GM12892 (cell line): Measurements from ENCODE around the gene ATXN1.

ENCODE experiments used
- DNase-seq: peaks from one replicate; pipeline ENCODE4 v3.0.0; 2011; ENCODE audit not compliant: insufficient read length
- FAIRE-seq: peaks from 2 replicates; lab custom pipeline; 2011; peaks lifted over from hg19 to GRCh38; lab: Jason Lieb, UNC
- POLR2A ChIP-seq: IDR thresholded peaks from 2 replicates; pipeline ENCODE4 v1.6.1; 2011; ENCODE audit warnings: low read depth, low read length, control low read depth
- POLR2AphosphoS5 ChIP-seq: IDR thresholded peaks from 2 replicates; pipeline ENCODE4 v1.6.1; 2011; ENCODE audit warnings: low read depth, low read length, control low read depth
- TAF1 ChIP-seq: IDR thresholded peaks from 2 replicates; pipeline ENCODE4 v1.6.1; 2011; ENCODE audit warnings: low read depth, mild to moderate bottlenecking, control low read depth, low read length, borderline replicate concordance

Gene ATXN1

DNA sequence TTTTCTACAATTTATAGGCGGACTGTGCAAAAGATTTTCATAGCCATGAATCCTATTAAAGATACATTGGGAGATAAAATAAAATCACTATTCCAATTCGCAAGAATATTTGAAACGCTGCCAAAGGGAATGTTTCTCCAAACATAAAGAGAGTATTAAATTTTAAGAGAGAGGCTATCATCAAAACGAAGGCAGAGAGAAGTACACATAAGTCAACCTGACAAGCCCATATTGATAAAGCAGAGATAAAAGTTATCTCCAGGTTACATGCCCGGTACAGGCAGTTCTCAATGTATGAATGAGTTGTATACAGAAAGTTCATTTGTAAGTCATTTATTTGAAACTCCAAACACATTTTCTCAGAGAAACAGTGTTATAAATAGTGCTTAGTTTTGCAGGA, 193.1 kb downstream of the ATXN1 start:
- no peak for DNase-seq
- TF ChIP-seq POLR2AphosphoS5 (no peak), TAF1 (no peak), POLR2A (no peak)
- FAIRE-seq, result no peak

GRCh38 chr6:16567071-16567470, 194.2 kb downstream of the ATXN1 start:
- no peak for FAIRE-seq
- no peak for TF ChIP-seq TAF1
- no peak for TF ChIP-seq POLR2A
- TF ChIP-seq POLR2AphosphoS5, result no peak
- DNase-seq, result no peak

GRCh38 chr6:16564436-16564835, 196.8 kb downstream of the ATXN1 start:
- TF ChIP-seq TAF1, result no peak
- TF ChIP-seq POLR2AphosphoS5, result no peak
- TF ChIP-seq POLR2A, result no peak
- DNase-seq (no peak), FAIRE-seq (no peak)

DNA sequence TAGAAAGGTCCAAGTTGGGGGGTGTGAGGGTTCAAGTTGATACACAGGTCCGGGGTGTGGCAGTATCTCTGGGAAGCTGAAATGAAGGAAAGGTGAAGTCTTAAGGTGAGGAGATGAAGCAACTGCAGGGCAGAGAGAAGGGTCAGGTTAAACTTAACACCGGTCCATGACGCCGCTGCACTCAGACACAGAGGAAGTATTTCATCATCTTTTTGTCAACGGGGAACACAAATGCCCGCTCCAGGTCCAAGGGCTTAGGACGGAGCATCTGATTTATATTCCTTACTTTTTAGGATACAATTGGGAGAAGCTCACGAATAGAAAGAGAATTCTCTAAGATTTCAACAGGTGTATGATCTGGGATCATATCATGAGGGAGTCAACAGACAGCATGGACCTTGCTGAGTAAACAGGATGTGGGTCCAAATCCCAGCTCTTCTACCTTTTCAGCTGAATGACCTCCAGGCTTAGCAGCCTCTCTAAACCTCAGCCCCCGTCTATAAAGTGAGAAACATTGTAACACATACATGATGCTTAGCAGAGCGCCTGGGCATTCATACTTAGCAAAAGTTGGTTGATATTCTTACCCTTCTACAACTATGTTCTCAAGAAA, 197.5 kb downstream of the ATXN1 start:
- FAIRE-seq (no peak), DNase-seq (no peak)
- TF ChIP-seq TAF1 (no peak), POLR2AphosphoS5 (no peak), POLR2A (no peak)

DNA sequence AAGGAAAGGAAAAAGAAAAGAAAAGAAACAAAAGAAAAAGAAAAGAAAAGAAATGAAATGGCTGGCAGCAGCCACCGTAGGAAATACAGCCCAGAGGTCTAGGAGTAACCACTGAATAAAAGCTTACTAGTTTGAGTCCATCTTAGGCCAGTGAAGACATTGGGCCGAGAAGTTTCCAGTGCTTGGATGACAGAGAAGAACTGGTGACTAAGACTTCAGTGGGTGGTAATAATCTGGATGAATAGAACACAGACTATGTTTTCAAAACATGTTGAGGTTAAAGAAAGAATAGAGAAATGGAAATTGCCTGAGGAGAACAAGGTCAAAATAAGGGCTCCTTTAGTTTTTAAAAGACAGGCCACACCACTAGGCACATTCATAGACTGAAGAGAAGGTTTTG, 198.8 kb downstream of the ATXN1 start:
- FAIRE-seq, result no peak
- TF ChIP-seq POLR2A (no peak), POLR2AphosphoS5 (no peak), TAF1 (no peak)

DNA sequence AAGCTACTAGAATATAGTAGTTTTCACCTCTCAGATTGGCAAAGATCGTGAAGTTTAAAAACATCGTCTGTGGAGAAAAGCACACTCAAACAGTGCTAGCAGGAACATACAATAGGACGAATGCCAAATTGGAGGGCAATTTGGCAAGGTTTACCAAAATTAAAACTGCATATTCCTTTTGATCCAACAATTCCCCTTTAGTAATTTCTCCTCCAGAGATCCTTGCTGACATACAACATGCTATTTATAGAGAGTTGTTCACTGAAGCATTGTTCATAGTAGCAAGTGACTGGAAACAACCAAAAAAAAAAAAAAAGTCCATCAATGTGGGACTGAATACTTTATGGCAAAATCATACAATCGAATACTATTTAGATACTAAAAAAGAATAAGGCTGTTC, 202.2 kb downstream of the ATXN1 start:
- no peak for FAIRE-seq

More for the DNA sequence above, 198.8 kb downstream of the ATXN1 start:
- no peak for DNase-seq

GRCh38 chr6:16555550-16555949, 205.7 kb downstream of the ATXN1 start:
- FAIRE-seq, result no peak
- TF ChIP-seq TAF1 (no peak), POLR2AphosphoS5 (no peak), POLR2A (no peak)

More for the DNA sequence above, 202.2 kb downstream of the ATXN1 start:
- TF ChIP-seq POLR2A, result no peak
- no peak for TF ChIP-seq POLR2AphosphoS5
- no peak for TF ChIP-seq TAF1
- DNase-seq, result no peak

GRCh38 chr6:16553531-16553930, 207.7 kb downstream of the ATXN1 start:
- DNase-seq, result no peak
- FAIRE-seq, result no peak

More at GRCh38 chr6:16555550-16555949, 205.7 kb downstream of the ATXN1 start:
- no peak for DNase-seq

GRCh38 chr6:16551466-16551865, 209.8 kb downstream of the ATXN1 start:
- DNase-seq (no peak), FAIRE-seq (no peak)
- TF ChIP-seq TAF1, result no peak
- TF ChIP-seq POLR2A, result no peak
- TF ChIP-seq POLR2AphosphoS5, result no peak

More at GRCh38 chr6:16553531-16553930, 207.7 kb downstream of the ATXN1 start:
- TF ChIP-seq POLR2A (no peak), TAF1 (no peak)

DNA sequence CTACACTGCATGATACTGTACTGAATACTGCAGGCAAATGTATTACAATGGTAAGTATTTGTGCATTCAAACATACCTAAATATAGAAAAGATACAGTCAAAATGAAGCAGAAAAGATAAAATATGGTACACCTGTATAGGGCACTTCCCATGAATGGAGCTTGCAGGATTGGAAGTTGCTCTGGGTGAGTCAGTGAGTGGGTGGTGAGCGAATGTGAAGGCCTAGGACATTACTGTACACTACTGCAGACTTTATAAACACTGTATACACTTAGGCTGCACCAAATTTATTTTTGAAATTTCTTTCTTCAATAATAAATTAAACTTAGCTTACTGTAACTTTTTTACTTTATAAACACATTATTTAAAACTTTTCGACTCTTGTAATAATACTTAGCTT, 213.1 kb downstream of the ATXN1 start:
- no peak for FAIRE-seq
- TF ChIP-seq POLR2AphosphoS5 (no peak), POLR2A (no peak), TAF1 (no peak)
- no peak for DNase-seq

- DNase-seq, result no peak
- no peak for TF ChIP-seq POLR2A
- no peak for TF ChIP-seq POLR2AphosphoS5
- TF ChIP-seq TAF1, result no peak
- FAIRE-seq, result no peak
Measured at GRCh38 chr6:16547587-16547986, 213.7 kb downstream of the ATXN1 start.

DNA sequence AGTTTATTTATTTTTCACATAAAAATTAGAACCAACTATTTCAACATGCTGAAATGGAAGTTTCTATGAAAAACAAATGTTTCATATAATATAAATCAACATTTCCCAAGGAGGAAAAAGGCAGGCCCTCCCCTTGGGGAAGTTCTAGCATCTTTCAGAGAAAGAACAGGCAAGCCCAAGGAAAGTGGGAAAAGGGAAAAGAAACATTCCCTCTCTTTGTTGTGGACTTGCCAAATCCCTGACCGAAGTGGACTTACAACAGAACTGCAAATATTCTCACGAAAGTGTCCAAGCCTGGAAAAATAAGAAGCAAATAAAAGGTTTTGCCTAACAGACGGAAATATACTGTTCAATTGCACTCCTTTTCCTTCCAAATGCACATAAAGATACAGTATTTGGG, 214.4 kb downstream of the ATXN1 start:
- no peak for TF ChIP-seq TAF1
- TF ChIP-seq POLR2AphosphoS5, result no peak
- no peak for TF ChIP-seq POLR2A
- DNase-seq (no peak), FAIRE-seq (no peak)

DNA sequence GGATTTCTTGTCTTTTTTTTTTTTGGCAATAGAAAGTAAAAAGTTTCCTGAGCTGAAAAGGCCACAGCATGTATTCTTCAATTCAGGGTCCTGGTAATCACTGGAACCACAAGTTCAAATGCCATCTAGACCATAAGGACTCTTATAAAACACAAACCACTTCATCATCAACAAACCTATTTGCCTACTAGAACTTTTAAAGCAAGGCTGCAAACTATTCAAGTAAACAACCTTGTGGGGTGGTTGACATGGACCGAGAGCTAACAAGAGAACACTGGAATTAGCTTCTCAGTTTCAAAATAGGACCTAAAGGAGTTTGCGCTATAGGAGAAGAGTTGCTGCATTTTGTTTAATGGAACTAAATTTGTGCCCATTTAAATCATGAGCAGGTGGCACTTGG, 215.9 kb downstream of the ATXN1 start:
- TF ChIP-seq POLR2A, result no peak
- no peak for TF ChIP-seq TAF1
- TF ChIP-seq POLR2AphosphoS5, result no peak
- DNase-seq (no peak), FAIRE-seq (no peak)
